Osteocyte (in vitro differentiated cells): ENCODE measurements around the gene SNX24. TPM values are rescaled to one million over a fixed set of nuclear protein-coding genes. Genes with fewer than 3 reads are reported as not detected.

Experiments
- DNase-seq: peaks from one replicate; pipeline ENCODE4 v3.0.0; 2021; ENCODE audit warnings: mixed read lengths; ENCODE audit not compliant: unreplicated experiment; ENCODE audit errors: extremely low spot score
- H3K27ac Mint-ChIP-seq: one replicate; pipeline ENCODE4 v1.8.0; 2021; ENCODE audit warnings: mild to moderate bottlenecking, mixed read lengths; ENCODE audit not compliant: unreplicated experiment
- H3K27me3 Mint-ChIP-seq: one replicate; pipeline ENCODE4 v1.8.0; 2021; ENCODE audit warnings: mixed read lengths; ENCODE audit not compliant: unreplicated experiment
- H3K36me3 Mint-ChIP-seq: one replicate; pipeline ENCODE4 v1.8.0; 2021; ENCODE audit warnings: mixed read lengths; ENCODE audit not compliant: unreplicated experiment
- H3K4me1 Mint-ChIP-seq: one replicate; pipeline ENCODE4 v1.8.0; 2021; ENCODE audit warnings: mixed read lengths; ENCODE audit not compliant: unreplicated experiment
- H3K4me3 Mint-ChIP-seq: one replicate; pipeline ENCODE4 v1.8.0; 2021; ENCODE audit warnings: mild to moderate bottlenecking, moderate library complexity, mixed read lengths; ENCODE audit not compliant: unreplicated experiment
- H3K9me3 Mint-ChIP-seq: one replicate; pipeline ENCODE4 v1.8.0; 2021; ENCODE audit warnings: mixed read lengths; ENCODE audit not compliant: unreplicated experiment
- total RNA-seq: library from RNA; stranded (reverse); gene quantifications from 2 replicates; pipeline ENCODE4 v1.2.1, GENCODE V29; 2021
- TF ChIP-seq, protein P1 (sequence below): fragments of 200-600 bp; sonication (generic); IDR thresholded peaks from 2 replicates; pipeline ENCODE4 v1.5.0; 2021; ENCODE audit warnings: antibody characterized with exemption, mild to moderate bottlenecking, moderate library complexity

Gene SNX24
- total RNA-seq, 1 donor from 2014 or later = 7.0 TPM

DNA sequence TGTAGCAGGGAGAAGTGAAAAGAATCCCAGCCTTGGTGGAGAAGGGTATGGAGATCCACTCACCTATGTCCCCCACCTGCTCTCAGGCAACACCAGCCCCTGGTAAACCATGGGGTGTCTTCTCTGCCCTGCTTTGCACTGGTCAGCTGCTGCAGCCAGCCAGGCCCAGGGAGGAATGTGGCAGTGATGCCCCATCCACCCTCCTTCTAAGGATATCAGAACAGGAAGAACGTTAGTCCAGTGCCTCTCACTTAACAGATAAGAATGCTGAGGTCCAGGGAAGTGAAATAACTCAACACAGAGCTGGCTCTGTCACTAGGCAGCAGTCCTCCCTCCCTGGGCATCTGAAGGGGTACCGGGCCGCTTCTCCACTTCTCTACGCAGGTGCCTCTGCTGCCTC, 200.8 kb downstream of the SNX24 start:
- peaks cover 61% of the 10 kb centered on the region for H3K27me3 Mint-ChIP-seq
- H3K9me3 Mint-ChIP-seq = peaks cover 12% of the 10 kb centered on the region
- no peak overlapping the region for H3K4me3 Mint-ChIP-seq
- H3K4me1 Mint-ChIP-seq = no peaks in the 10 kb centered on the region
- TF ChIP-seq, protein P1, sequence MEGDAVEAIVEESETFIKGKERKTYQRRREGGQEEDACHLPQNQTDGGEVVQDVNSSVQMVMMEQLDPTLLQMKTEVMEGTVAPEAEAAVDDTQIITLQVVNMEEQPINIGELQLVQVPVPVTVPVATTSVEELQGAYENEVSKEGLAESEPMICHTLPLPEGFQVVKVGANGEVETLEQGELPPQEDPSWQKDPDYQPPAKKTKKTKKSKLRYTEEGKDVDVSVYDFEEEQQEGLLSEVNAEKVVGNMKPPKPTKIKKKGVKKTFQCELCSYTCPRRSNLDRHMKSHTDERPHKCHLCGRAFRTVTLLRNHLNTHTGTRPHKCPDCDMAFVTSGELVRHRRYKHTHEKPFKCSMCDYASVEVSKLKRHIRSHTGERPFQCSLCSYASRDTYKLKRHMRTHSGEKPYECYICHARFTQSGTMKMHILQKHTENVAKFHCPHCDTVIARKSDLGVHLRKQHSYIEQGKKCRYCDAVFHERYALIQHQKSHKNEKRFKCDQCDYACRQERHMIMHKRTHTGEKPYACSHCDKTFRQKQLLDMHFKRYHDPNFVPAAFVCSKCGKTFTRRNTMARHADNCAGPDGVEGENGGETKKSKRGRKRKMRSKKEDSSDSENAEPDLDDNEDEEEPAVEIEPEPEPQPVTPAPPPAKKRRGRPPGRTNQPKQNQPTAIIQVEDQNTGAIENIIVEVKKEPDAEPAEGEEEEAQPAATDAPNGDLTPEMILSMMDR = no peak
- DNase-seq = no peak
- no peaks in the 10 kb centered on the region for H3K36me3 Mint-ChIP-seq
- H3K27ac Mint-ChIP-seq = no peak overlapping the region

DNA sequence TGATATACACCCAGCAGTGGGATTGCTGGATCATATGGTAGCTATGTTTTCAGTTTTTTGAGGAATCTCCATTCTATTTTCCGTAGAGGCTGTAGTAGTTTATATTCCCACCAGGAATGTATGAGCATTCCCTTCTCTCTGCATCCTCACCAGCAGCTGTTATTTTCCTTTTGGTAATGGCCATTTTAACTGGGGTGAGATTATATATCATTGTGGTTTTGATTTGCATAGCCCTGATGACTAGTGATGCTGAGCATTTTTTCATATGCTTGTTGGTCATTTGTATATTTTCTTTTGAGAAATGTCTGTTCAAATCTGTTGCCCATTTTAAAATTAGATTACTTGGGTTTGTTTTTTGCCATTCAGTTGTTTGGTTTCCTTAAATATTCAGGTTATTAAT, 202.3 kb downstream of the SNX24 start:
- Mint-ChIP-seq H3K27me3 (peaks cover 69% of the 10 kb centered on the region), H3K36me3 (no peaks in the 10 kb centered on the region), H3K4me3 (no peak overlapping the region), H3K4me1 (no peaks in the 10 kb centered on the region), H3K9me3 (peaks cover 26% of the 10 kb centered on the region), H3K27ac (no peak overlapping the region)
- no peak for DNase-seq
- TF ChIP-seq, protein P1 = no peak

DNA sequence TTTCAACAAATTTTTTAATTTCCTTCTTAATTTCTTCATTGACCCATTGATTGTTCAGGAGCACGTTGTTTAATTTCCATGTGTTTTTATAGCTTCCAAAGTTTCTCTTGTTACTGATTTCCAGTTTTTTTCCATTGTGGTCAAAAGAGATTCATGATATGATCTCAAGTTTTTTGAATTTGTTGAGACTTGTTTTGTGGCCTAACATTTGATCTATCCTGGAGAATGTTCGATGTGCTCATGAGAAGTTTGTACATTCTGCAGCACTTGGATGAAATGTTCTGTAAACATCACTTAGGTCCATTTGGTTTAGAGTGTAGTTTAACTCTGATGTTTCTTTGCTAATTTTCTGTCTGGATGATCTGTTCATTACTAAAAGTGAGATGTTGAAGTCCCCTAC, 205.8 kb downstream of the SNX24 start:
- peaks cover 46% of the 10 kb centered on the region for H3K27me3 Mint-ChIP-seq
- H3K4me3 Mint-ChIP-seq = no peak overlapping the region
- peaks cover 5% of the 10 kb centered on the region for H3K36me3 Mint-ChIP-seq
- no peaks in the 10 kb centered on the region for H3K4me1 Mint-ChIP-seq
- peaks cover 37% of the 10 kb centered on the region for H3K9me3 Mint-ChIP-seq
- TF ChIP-seq, protein P1 = no peak
- DNase-seq = no peak
- H3K27ac Mint-ChIP-seq = no peak overlapping the region

Other genes starting within 250 kb of the SNX24 start
- 50.6 and 53.2 TPM in 2 replicates for gene SNX2, start 70.5 kb upstream of the SNX24 start, total RNA-seq
- 44.6 and 51.8 TPM in 2 replicates for gene PPIC, start 191.1 kb downstream of the SNX24 start, total RNA-seq
- 0.32 and 0.63 TPM in 2 replicates for gene PRDM6, start 243.6 kb downstream of the SNX24 start, total RNA-seq